22Rv1 (cell line): ENCODE results near the gene RHBDF1.

Experiments
- ZFX ChIP-seq: fragments of 450-650 bp; IDR thresholded peaks from 2 replicates; pipeline ENCODE4 v1.6.1; 2017; ENCODE audit warnings: antibody characterized with exemption, borderline replicate concordance
- TF ChIP-seq, protein P1 (sequence below): fragments of 450-650 bp; IDR thresholded peaks from 2 replicates; pipeline ENCODE4 v1.5.1; 2017; ENCODE audit warnings: mild to moderate bottlenecking

DNA sequence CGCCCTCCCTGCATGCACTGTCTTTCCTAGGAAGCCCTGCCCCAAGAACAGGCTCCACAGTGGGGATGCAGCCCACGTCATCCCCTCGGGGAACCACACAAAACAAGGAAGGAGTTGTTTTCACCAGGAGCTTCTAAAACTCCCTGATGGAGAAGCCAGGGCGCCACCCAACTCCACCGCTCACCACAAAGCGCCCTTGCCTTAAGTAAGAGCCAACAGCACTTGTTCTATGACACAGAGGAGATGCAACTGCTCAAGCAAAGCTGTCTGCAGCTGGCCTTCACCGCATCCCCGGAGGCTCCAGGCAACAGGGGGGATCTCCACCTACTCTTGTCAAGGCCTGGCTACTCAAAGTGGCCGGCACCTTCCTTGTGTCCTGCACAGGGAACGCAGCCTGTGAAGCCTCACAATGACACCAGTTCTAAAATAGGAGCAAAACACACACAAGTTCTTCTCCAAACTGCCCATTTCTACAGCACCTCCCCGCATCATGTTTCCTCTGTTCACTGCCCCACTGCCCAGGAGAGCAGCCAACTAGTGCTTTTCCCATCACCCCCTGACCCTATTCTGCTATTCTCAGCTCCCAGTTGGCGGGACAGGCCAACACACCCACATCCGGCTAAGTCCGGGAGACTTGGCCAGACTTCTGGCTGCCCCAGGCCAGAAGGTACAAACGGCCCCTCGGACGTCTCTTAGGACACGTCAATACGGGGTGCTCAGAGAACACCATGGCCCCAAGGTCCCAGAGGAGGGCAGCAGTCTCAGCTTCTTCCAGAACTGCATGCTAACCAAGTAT is 29.8 kb upstream of the RHBDF1 start:
- TF ChIP-seq, protein P1, sequence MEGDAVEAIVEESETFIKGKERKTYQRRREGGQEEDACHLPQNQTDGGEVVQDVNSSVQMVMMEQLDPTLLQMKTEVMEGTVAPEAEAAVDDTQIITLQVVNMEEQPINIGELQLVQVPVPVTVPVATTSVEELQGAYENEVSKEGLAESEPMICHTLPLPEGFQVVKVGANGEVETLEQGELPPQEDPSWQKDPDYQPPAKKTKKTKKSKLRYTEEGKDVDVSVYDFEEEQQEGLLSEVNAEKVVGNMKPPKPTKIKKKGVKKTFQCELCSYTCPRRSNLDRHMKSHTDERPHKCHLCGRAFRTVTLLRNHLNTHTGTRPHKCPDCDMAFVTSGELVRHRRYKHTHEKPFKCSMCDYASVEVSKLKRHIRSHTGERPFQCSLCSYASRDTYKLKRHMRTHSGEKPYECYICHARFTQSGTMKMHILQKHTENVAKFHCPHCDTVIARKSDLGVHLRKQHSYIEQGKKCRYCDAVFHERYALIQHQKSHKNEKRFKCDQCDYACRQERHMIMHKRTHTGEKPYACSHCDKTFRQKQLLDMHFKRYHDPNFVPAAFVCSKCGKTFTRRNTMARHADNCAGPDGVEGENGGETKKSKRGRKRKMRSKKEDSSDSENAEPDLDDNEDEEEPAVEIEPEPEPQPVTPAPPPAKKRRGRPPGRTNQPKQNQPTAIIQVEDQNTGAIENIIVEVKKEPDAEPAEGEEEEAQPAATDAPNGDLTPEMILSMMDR, result no peak
- TF ChIP-seq ZFX, result no peak
